Panc1 (cell line): ENCODE results near the gene LRMDA. TPM values are rescaled to one million over a fixed set of nuclear protein-coding genes. Genes with fewer than 3 reads are reported as not detected.

ENCODE experiments used
- ATAC-seq: fragments of 200-7000 bp; cut with Tn5 transposase; 2 replicates; pipeline ENCODE4 v1.9.1; 2020; ENCODE audit warnings: mild to moderate bottlenecking, moderate library complexity
- BruUV-seq: library from RNA; stranded (reverse); fragments of 400-500 nt; replicated peaks from 2 replicates; lab custom pipeline; 2021; lab: Mats Ljungman, UMichigan
- CTCF ChIA-PET: fragments of 300-600 bp; sonication (Branson Sonifier 250); formaldehyde crosslinking; loops from one replicate; lab custom pipeline; 2022; ENCODE audit warnings: antibody characterized with exemption; lab: Charles Lee
- POLR2A ChIA-PET: fragments of 300-600 bp; sonication (Branson Sonifier 250); formaldehyde crosslinking; loops from one replicate; lab custom pipeline; 2022; ENCODE audit warnings: antibody characterized with exemption; lab: Charles Lee
- DNase-seq: peaks from one replicate; pipeline ENCODE4 v3.0.0-alpha.2; 2010; ENCODE audit warnings: low read depth, low spot score
- H3K27ac ChIP-seq: 2 replicates; pipeline ENCODE4 v1.5.1; 2011; ENCODE audit warnings: mild to moderate bottlenecking, low read length, inconsistent platforms
- H3K27me3 ChIP-seq: fragments of 200-500 bp; sonication (Bioruptor generic); 2 replicates; pipeline ENCODE4 v1.6.0; 2014; ENCODE audit warnings: low read length, inconsistent platforms; ENCODE audit not compliant: control insufficient read depth, insufficient read depth
- H3K36me3 ChIP-seq: fragments of 200-500 bp; sonication (Bioruptor generic); 2 replicates; pipeline ENCODE4 v1.5.1; 2014; ENCODE audit warnings: inconsistent platforms, mild to moderate bottlenecking, low read length, moderate library complexity; ENCODE audit not compliant: control insufficient read depth, insufficient read depth
- H3K4me1 ChIP-seq: 2 replicates; pipeline ENCODE4 v1.5.1; 2011; ENCODE audit warnings: inconsistent platforms, mild to moderate bottlenecking, low read length, moderate library complexity; ENCODE audit not compliant: control insufficient read depth, insufficient read depth
- H3K4me3 ChIP-seq, 2 experiments: 2 replicates each; pipeline ENCODE4 v1.5.1; 2011 to 2012; ENCODE audit warnings: low read depth in 2 of 2, low read length in 2 of 2, mild to moderate bottlenecking in 2 of 2, inconsistent platforms in 1 of 2, moderate library complexity in 1 of 2
- H3K9me3 ChIP-seq: fragments of 200-500 bp; sonication (Bioruptor generic); 2 replicates; pipeline ENCODE4 v1.5.1; 2014; ENCODE audit warnings: low read depth, mild to moderate bottlenecking, inconsistent platforms, low read length, moderate library complexity; ENCODE audit not compliant: control insufficient read depth, insufficient read depth
- CTCF ChIP-seq: fragments of 450-650 bp; IDR thresholded peaks from 2 replicates; pipeline ENCODE4 v1.5.1; 2017; ENCODE audit warnings: mild to moderate bottlenecking
- POLR2AphosphoS5 ChIP-seq: IDR thresholded peaks from 2 replicates; pipeline ENCODE4 v1.6.1; 2012; ENCODE audit warnings: mild to moderate bottlenecking, low read depth, low read length, moderate library complexity
- REST ChIP-seq, 2 experiments: IDR thresholded peaks; 2 replicates each; pipeline ENCODE4 v1.6.1; 2011 to 2012; ENCODE audit warnings: low read depth in 2 of 2, control low read depth in 1 of 2, low read length in 1 of 2, mild to moderate bottlenecking in 1 of 2, moderate library complexity in 1 of 2; ENCODE audit not compliant: insufficient read depth in 1 of 2
- SIN3A ChIP-seq: IDR thresholded peaks from 2 replicates; pipeline ENCODE4 v1.6.1; 2012; ENCODE audit warnings: low read depth, mild to moderate bottlenecking, low read length, moderate library complexity, borderline replicate concordance; ENCODE audit not compliant: insufficient read depth
- TCF7L2 ChIP-seq: IDR thresholded peaks from 2 replicates; pipeline ENCODE4 v1.6.1; 2011; ENCODE audit warnings: mild to moderate bottlenecking, low read depth, low read length, inconsistent platforms
- in situ Hi-C: cut with HindIII; loops from 2 replicates; pipeline ENCODE4 v1.10.0; 2016; ENCODE audit warnings: low sequenced_read_pairs, low pct_unique_long_range_greater_than_20kb
- intact Hi-C: fragments of 100-400 bp; cut with micrococcal nuclease; formaldehyde crosslinking; loops from one replicate; pipeline ENCODE4 v1.10.0; 2022; ENCODE audit not compliant: unreplicated experiment
- total RNA-seq: library from RNA; stranded (reverse); gene quantifications from one replicate; pipeline ENCODE4 v1.2.1, GENCODE V29; 2021; ENCODE audit not compliant: unreplicated experiment

LRMDA gene
- total RNA-seq, 1 experiment from 2014 or later, result 1.2 TPM

- no peak for DNase-seq
- no peaks in the 10 kb centered on the region for H3K27me3 ChIP-seq
- POLR2A ChIA-PET, result interaction anchor here (0.5 kb wide), 1 partner anchor 63 kb away, joined by 3 read pairs; no protein-coding TSS in a partner anchor
- ATAC-seq, result no peak
- no peak overlapping the region for H3K4me3 ChIP-seq
- H3K9me3 ChIP-seq, result peaks cover 5% of the 10 kb centered on the region; the same call in 1 of the 2 replicates
- no peaks in the 10 kb centered on the region for H3K36me3 ChIP-seq
- CTCF ChIA-PET, result interaction anchor here (0.7 to 0.8 kb wide), 2 partner anchors 9 to 774 kb away, joined by 3 to 4 read pairs; no protein-coding TSS in a partner anchor
- intact Hi-C loops (loop anchor here (5.0 to 10.0 kb wide), 2 partner anchors 268 to 635 kb away; partner anchors contain the start of gene ZNF503), in situ Hi-C loops (no loop called here)
- no peaks in the 10 kb centered on the region for H3K4me1 ChIP-seq
- no TSS peak for BruUV-seq
- no peak overlapping the region for H3K27ac ChIP-seq
- no peak for TF ChIP-seq SIN3A
- TF ChIP-seq REST (IDR thresholded peaks at IDR 0.05; ENCODE audit: insufficient read depth in 1 of 2, low read depth in 2 of 2, low read length in 1 of 2), result no peak
- no peak for TF ChIP-seq POLR2AphosphoS5
- TF ChIP-seq TCF7L2, result no peak
- TF ChIP-seq CTCF, result no peak
Measured at GRCh38 chr10:76036962-76037361, 605.5 kb downstream of the LRMDA start.

GRCh38 chr10:76037531-76038155, 606.2 kb downstream of the LRMDA start:
- Histone ChIP-seq H3K4me3 (no peak overlapping the region), H3K4me1 (no peaks in the 10 kb centered on the region), H3K27me3 (no peaks in the 10 kb centered on the region), H3K36me3 (no peaks in the 10 kb centered on the region), H3K9me3 (peaks cover 5% of the 10 kb centered on the region; the same call in 1 of the 2 replicates), H3K27ac (no peak overlapping the region)
- no peak for ATAC-seq
- DNase-seq, result no peak
- POLR2A ChIA-PET, result no interaction called here
- intact Hi-C loops, result loop anchor here (5.0 to 10.0 kb wide), 2 partner anchors 267 to 635 kb away; partner anchors contain the start of gene ZNF503
- no TSS peak for BruUV-seq
- in situ Hi-C loops, result no loop called here
- TF ChIP-seq REST (IDR thresholded peaks at IDR 0.05; ENCODE audit: insufficient read depth in 1 of 2, low read depth in 2 of 2, low read length in 1 of 2), result no peak
- no peak for TF ChIP-seq TCF7L2
- TF ChIP-seq CTCF, result no peak
- TF ChIP-seq POLR2AphosphoS5, result no peak
- TF ChIP-seq SIN3A, result no peak
- CTCF ChIA-PET, result no interaction called here
